ENCODE data around the gene DAPK1. TPM values are rescaled to one million over a fixed set of nuclear protein-coding genes. Genes with fewer than 3 reads are reported as not detected.

Gene DAPK1
- total and polyA plus RNA-seq, 2 donors from 2014 or later, result 15.5 to 166 TPM

- FAIRE-seq (no peak), DNase-seq (no peak)
- H3K9ac ChIP-seq (ENCODE audit: low read length in 3 of 3), result no peak overlapping the region
- TF ChIP-seq CTCF (IDR thresholded peaks at IDR 0.05; ENCODE audit: borderline replicate concordance, extremely low read depth, insufficient read depth), result no peak
- H3K4me3 ChIP-seq (ENCODE audit: low read length in 3 of 3), result no peak overlapping the region
- H3K27ac ChIP-seq (ENCODE audit: low read depth in 2 of 2, low read length in 2 of 2), result no peak overlapping the region
- H3K36me3 ChIP-seq (ENCODE audit: control insufficient read depth in 2 of 3, insufficient read depth in 3 of 3, low read length in 3 of 3), result no peaks in the 10 kb centered on the region
- no peaks in the 10 kb centered on the region for H3K9me3 ChIP-seq (ENCODE audit: control insufficient read depth in 2 of 3, insufficient read depth in 1 of 3, low read length in 3 of 3)
- peaks cover 0 to 2% (median 0%) of the 10 kb centered on the region in 3 donors for H3K4me1 ChIP-seq (ENCODE audit: control insufficient read depth in 2 of 3, insufficient read depth in 2 of 3, low read depth in 1 of 3, low read length in 3 of 3)
- intact Hi-C loops (cut with DNase I), result no loop called here
- no peaks in the 10 kb centered on the region for H3K27me3 ChIP-seq (ENCODE audit: control insufficient read depth, insufficient read depth, low read length)
These were observed 2.6 kb upstream of the DAPK1 start for GRCh38 chr9:87494970-87495471.

- Histone ChIP-seq H3K9me3 (ENCODE audit: control insufficient read depth in 2 of 3, insufficient read depth in 1 of 3, low read length in 3 of 3) (no peaks in the 10 kb centered on the region), H3K36me3 (ENCODE audit: control insufficient read depth in 2 of 3, insufficient read depth in 3 of 3, low read length in 3 of 3) (no peaks in the 10 kb centered on the region), H3K4me1 (ENCODE audit: control insufficient read depth in 2 of 3, insufficient read depth in 2 of 3, low read depth in 1 of 3, low read length in 3 of 3) (peaks cover 0 to 5% (median 4%) of the 10 kb centered on the region in 3 donors), H3K27ac (ENCODE audit: low read depth in 2 of 2, low read length in 2 of 2) (peak overlapping the region; percentile 81 to 83), H3K27me3 (ENCODE audit: control insufficient read depth, insufficient read depth, low read length) (no peaks in the 10 kb centered on the region), H3K9ac (ENCODE audit: low read length in 3 of 3) (peak overlapping the region; percentile 48 to 79 (median 61)), H3K4me3 (ENCODE audit: low read length in 3 of 3) (peak overlapping the region; percentile 66 to 82 (median 81))
- no peak for TF ChIP-seq CTCF (IDR thresholded peaks at IDR 0.05; ENCODE audit: borderline replicate concordance, extremely low read depth, insufficient read depth)
- FAIRE-seq (no peak), DNase-seq (no peak)
- intact Hi-C loops (cut with DNase I), result no loop called here
These were observed 525 bp upstream of the DAPK1 start for GRCh38 chr9:87497080-87497603.

- H3K4me3 ChIP-seq (ENCODE audit: low read length in 3 of 3), result peak overlapping the region; percentile 81 to 83 (median 82)
- intact Hi-C loops (cut with DNase I), result no loop called here
- TF ChIP-seq CTCF (IDR thresholded peaks at IDR 0.05; ENCODE audit: borderline replicate concordance, extremely low read depth, insufficient read depth), result peak; percentile 15
- H3K4me1 ChIP-seq (ENCODE audit: control insufficient read depth in 2 of 3, insufficient read depth in 2 of 3, low read depth in 1 of 3, low read length in 3 of 3), result peaks cover 0 to 7% (median 5%) of the 10 kb centered on the region in 3 donors
- peak overlapping the region; percentile 81 to 83 for H3K27ac ChIP-seq (ENCODE audit: low read depth in 2 of 2, low read length in 2 of 2)
- H3K9ac ChIP-seq (ENCODE audit: low read length in 3 of 3), result peak overlapping the region; percentile 53 to 79 (median 71)
- FAIRE-seq (no peak), DNase-seq (peak; percentile 86 to 93 (median 90))
- no peaks in the 10 kb centered on the region for H3K36me3 ChIP-seq (ENCODE audit: control insufficient read depth in 2 of 3, insufficient read depth in 3 of 3, low read length in 3 of 3)
- no peaks in the 10 kb centered on the region for H3K9me3 ChIP-seq (ENCODE audit: control insufficient read depth in 2 of 3, insufficient read depth in 1 of 3, low read length in 3 of 3)
- no peaks in the 10 kb centered on the region for H3K27me3 ChIP-seq (ENCODE audit: control insufficient read depth, insufficient read depth, low read length)
These were observed 561 bp downstream of the DAPK1 start for GRCh38 chr9:87498046-87498810.
